ENCODE measurements around the gene XPC.

DNA sequence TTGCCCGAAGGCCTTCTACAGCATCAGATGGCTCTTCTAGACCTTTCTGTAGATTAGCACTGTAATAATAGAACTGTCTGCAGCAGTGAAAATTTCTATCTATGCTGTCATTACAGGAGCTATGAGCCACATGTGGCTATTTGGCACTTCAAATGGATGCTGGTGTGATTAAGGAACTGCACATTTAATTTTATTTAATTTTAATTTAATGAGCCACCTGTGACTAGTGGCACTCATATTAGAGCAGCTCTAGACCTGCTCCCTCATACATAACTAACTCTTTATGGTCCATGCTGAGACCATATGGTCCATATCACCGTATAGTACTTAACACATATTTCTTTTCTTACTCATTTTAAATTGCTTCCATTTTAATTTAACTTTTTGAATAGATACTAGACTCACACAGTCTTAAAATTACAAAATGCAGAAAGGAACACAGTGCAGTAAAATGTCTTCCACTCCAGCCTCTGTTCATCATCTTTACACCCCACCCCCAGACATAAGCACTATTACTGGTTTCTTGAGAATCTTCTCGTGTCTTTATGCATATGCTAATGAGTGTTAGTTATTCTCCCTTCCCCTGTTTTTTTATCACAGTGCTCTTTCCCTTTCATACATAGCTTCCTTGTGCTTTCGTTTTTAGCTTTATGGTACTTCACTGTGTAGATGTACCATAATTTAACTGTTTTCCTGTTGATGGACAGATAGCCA lies 9.8 kb upstream of the XPC start:
- TF ChIP-seq POLR2AphosphoS5 (IDR thresholded peaks at IDR 0.05; ENCODE audit: low read depth, low read length) = no peak
- no peak for TF ChIP-seq POLR2A (IDR thresholded peaks at IDR 0.05; ENCODE audit: low read depth, low read length)

Measured in GM12892 (cell line).